Right atrium auricular region (tissue), 2 donors: ENCODE measurements around the gene DROSHA. TPM values are rescaled to one million over a fixed set of nuclear protein-coding genes. Genes with fewer than 3 reads are reported as not detected.

Experiments
- DNase-seq: peaks from one replicate; pipeline ENCODE4 v3.0.0-alpha.2; 2019; ENCODE audit warnings: low spot score
- H3K27ac ChIP-seq, 2 donors: fragments of 200-600 bp; sonication (generic); 1 replicate in 1 of 2; 2 replicates in 1 of 2; pipeline ENCODE4 v1.5.1; 2016 to 2019
- H3K27me3 ChIP-seq, 2 donors: fragments of 200-600 bp; sonication (generic); one replicate each; pipeline versions ENCODE4 v1.5.1 to v1.6.0; 2017 to 2019
- H3K36me3 ChIP-seq: fragments of 200-600 bp; sonication (generic); one replicate; pipeline ENCODE4 v1.5.1; 2016
- H3K4me1 ChIP-seq, 2 donors: fragments of 200-600 bp; sonication (generic); one replicate each; pipeline versions ENCODE4 v1.5.1 to v1.6.0; 2017 to 2019
- H3K4me3 ChIP-seq, 2 donors: fragments of 200-600 bp; sonication (generic); 1 replicate in 1 of 2; 2 replicates in 1 of 2; pipeline ENCODE4 v1.5.1; 2017 to 2019; ENCODE audit warnings: mild to moderate bottlenecking in 1 of 2, moderate library complexity in 1 of 2
- H3K9me3 ChIP-seq, 2 donors: fragments of 200-600 bp; sonication (generic); one replicate each; pipeline ENCODE4 v1.5.1; 2019
- total RNA-seq, 2 donors: library from RNA; depleted of rRNA; stranded (reverse); fragments of >200 nt; gene quantifications; one replicate each; pipeline ENCODE4 v1.1.0, GENCODE V29; 2016
- TF ChIP-seq, protein P1 (sequence below), 2 donors: fragments of 200-600 bp; sonication (generic); IDR thresholded peaks; one replicate each; pipeline ENCODE4 v1.5.1; 2019; ENCODE audit warnings: antibody characterized with exemption in 2 of 2

Gene DROSHA
- total RNA-seq, 2 donors from 2014 or later, result 27.3 to 28.5 TPM

DNA sequence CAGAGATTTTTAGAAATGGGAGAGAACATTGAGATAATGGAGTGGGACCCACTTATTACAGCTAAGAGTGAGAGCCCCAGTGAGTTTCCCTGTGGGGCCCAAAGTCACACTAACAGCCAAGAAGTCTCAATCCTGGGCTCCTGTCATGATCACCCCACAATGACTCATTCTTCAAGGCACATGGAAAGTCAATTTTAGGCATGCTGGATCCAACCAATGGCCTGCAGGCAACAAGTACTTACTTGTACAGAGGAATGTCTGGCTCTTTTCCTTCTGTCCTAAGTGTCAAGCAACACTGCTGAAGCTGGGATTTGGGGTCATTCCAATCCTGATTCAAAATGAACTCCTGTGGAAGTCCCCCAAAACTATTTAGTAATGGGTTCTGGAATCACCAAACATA is 123.1 kb downstream of the DROSHA start:
- TF ChIP-seq, protein P1, sequence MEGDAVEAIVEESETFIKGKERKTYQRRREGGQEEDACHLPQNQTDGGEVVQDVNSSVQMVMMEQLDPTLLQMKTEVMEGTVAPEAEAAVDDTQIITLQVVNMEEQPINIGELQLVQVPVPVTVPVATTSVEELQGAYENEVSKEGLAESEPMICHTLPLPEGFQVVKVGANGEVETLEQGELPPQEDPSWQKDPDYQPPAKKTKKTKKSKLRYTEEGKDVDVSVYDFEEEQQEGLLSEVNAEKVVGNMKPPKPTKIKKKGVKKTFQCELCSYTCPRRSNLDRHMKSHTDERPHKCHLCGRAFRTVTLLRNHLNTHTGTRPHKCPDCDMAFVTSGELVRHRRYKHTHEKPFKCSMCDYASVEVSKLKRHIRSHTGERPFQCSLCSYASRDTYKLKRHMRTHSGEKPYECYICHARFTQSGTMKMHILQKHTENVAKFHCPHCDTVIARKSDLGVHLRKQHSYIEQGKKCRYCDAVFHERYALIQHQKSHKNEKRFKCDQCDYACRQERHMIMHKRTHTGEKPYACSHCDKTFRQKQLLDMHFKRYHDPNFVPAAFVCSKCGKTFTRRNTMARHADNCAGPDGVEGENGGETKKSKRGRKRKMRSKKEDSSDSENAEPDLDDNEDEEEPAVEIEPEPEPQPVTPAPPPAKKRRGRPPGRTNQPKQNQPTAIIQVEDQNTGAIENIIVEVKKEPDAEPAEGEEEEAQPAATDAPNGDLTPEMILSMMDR (IDR thresholded peaks at IDR 0.05), result no peak
- Histone ChIP-seq H3K9me3 (no peaks in the 10 kb centered on the region), H3K27ac (no peak overlapping the region), H3K4me1 (peaks cover 0 to 8% of the 10 kb centered on the region in 2 donors), H3K27me3 (no peaks in the 10 kb centered on the region), H3K36me3 (peaks cover 27% of the 10 kb centered on the region), H3K4me3 (no peak overlapping the region)
- no peak for DNase-seq

DNA sequence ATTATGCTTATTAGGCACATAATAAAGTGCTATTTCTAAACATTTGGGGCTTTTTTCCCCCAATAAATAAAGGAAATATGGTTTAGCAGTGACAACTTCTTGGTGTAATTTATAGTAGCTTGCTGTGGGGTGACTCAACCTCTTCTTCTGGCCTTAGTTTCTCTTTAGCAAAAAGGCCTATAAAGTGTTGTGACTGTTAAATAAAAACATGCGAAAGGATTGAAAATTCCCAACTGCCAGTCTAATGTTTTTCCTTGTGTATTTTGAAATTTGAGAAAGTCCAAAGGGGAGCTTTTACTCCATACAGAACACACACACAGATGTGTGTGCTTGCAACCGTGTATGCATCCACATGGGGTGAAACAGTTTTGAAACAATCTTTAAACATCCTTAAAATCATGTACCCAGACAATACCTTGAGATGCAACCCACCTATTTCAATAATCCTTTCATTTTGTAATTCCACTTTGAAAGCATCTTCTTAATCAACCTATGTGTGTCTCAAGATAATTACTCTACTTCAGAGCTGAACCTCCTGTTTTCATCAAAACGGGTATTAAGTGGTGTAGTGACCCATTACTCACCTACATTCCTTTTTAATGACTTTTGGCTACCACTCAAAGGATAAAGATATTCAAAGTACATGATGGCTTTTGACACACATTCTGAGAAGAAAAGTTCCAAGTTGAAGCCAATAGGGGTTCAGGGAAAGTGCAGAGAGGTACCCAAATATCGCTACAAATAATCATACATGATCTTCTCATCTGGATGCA is 123.8 kb downstream of the DROSHA start:
- Histone ChIP-seq H3K9me3 (no peaks in the 10 kb centered on the region), H3K27ac (no peak overlapping the region), H3K4me1 (peaks cover 0 to 4% of the 10 kb centered on the region in 2 donors), H3K27me3 (no peaks in the 10 kb centered on the region), H3K4me3 (no peak overlapping the region), H3K36me3 (peaks cover 33% of the 10 kb centered on the region)
- no peak for DNase-seq
- TF ChIP-seq, protein P1 (IDR thresholded peaks at IDR 0.05), result no peak

DNA sequence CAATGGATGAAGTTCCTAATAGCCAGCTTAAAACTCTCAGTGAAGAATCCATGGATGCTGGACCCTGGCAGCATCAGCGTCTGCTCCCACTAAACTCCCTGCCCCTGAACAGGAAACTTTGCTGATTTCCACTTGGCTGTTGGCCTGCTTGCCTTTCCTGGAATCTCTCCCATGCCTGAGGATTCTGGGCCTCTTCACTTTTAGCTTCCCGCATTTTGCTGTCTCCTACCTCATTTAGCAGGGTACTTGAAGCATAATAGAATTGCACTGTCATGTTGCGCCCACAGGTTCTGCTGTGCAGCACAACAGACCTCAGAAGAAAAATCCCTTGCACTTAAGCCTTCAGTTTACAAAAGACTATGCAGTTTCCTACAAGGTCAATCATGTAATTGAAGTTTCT is 127.6 kb downstream of the DROSHA start:
- DNase-seq, result no peak
- H3K9me3 ChIP-seq, result no peaks in the 10 kb centered on the region
- no peaks in the 10 kb centered on the region for H3K4me1 ChIP-seq
- no peak overlapping the region for H3K4me3 ChIP-seq
- H3K27me3 ChIP-seq, result no peaks in the 10 kb centered on the region
- H3K27ac ChIP-seq, result no peak overlapping the region
- H3K36me3 ChIP-seq, result peaks cover 47% of the 10 kb centered on the region
- TF ChIP-seq, protein P1 (IDR thresholded peaks at IDR 0.05), result no peak

DNA sequence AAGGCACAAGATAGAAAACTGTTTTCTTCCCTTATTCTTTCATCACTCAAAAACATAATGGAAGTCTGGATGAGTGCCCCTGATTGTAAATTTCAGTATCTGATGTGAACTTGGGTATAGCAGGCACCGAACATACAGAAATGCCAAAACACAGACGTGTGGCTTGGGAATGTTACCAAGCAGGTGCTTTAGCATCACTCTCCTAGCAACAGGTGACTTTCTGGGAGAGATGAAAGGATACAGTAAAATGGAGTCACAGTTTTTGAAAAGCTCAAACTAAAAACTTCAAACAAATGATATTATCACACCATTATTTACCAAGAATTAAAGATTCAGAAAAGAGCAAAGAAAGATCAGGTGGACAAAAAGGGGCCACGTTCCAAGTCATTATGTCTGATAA is 130.2 kb downstream of the DROSHA start:
- Histone ChIP-seq H3K36me3 (peaks cover 44% of the 10 kb centered on the region), H3K4me1 (no peaks in the 10 kb centered on the region), H3K4me3 (no peak overlapping the region), H3K27ac (no peak overlapping the region), H3K9me3 (no peaks in the 10 kb centered on the region), H3K27me3 (no peaks in the 10 kb centered on the region)
- TF ChIP-seq, protein P1 (IDR thresholded peaks at IDR 0.05), result no peak
- DNase-seq, result no peak

DNA sequence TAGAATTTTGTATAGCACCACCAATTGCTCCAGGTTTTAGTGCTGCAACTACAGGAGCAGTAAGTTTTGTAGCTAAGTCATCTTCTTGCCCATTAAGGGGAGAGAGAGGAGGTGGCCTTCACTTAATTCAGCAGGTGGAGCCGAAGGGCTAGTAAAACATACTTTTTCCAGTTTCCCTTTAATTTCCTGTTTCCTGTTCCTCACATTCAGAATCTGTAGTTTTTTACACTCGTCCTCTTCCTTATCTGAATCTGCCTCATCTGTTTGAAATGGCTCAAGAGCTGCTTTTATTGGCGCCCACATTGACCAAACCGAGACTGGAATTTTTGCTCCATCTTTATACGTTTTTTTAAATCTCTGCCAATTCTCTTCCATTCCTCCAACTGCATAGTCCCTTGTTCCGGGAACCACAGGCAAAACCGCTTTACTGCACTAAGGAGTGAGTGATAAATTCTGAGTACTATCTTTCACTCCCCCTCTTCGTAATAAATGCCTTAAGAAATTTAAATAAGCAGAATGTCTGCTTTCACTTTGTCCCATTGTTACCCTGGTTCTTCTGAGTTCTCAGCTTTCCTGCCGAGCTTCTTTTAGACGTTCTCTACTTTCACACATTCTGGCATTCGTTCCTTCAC is 133.9 kb downstream of the DROSHA start:
- H3K4me3 ChIP-seq, result no peak overlapping the region
- H3K9me3 ChIP-seq, result no peaks in the 10 kb centered on the region
- no peaks in the 10 kb centered on the region for H3K4me1 ChIP-seq
- no peaks in the 10 kb centered on the region for H3K27me3 ChIP-seq
- no peak for DNase-seq
- H3K36me3 ChIP-seq, result peaks cover 14% of the 10 kb centered on the region
- H3K27ac ChIP-seq, result no peak overlapping the region
- TF ChIP-seq, protein P1 (IDR thresholded peaks at IDR 0.05), result no peak
